ENCODE results near the gene HTR3A. TPM values are rescaled to one million over a fixed set of nuclear protein-coding genes. Genes with fewer than 3 reads are reported as not detected.

HTR3A gene
- total and polyA plus RNA-seq, 9 of the 15 experiments (the other 6 are each of a cell fraction or from before 2014, with no cell fraction given) = not detected

- TF ChIP-seq, protein P1, sequence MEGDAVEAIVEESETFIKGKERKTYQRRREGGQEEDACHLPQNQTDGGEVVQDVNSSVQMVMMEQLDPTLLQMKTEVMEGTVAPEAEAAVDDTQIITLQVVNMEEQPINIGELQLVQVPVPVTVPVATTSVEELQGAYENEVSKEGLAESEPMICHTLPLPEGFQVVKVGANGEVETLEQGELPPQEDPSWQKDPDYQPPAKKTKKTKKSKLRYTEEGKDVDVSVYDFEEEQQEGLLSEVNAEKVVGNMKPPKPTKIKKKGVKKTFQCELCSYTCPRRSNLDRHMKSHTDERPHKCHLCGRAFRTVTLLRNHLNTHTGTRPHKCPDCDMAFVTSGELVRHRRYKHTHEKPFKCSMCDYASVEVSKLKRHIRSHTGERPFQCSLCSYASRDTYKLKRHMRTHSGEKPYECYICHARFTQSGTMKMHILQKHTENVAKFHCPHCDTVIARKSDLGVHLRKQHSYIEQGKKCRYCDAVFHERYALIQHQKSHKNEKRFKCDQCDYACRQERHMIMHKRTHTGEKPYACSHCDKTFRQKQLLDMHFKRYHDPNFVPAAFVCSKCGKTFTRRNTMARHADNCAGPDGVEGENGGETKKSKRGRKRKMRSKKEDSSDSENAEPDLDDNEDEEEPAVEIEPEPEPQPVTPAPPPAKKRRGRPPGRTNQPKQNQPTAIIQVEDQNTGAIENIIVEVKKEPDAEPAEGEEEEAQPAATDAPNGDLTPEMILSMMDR (IDR thresholded peaks at IDR 0.05 in 2 of 3, conservative IDR thresholded peaks at IDR 0.05 in 1 of 3; ENCODE audit: insufficient read depth in 2 of 3, low read depth in 1 of 3, low read length in 3 of 3) = no peak
- no peak for TF ChIP-seq ILK (tag; IDR thresholded peaks at IDR 0.05; ENCODE audit: borderline replicate concordance, low read depth)
- peak; percentile 35; the same call in 1 of the 2 replicates for TF ChIP-seq TFAP4 (CRISPR knock-in tag; IDR thresholded peaks at IDR 0.05; ENCODE audit: borderline replicate concordance)
- no peak for TF ChIP-seq NBN (IDR thresholded peaks at IDR 0.05; ENCODE audit: low read depth)
- no peak for TF ChIP-seq ZNF212 (CRISPR knock-in tag; IDR thresholded peaks at IDR 0.05)
- TF ChIP-seq, protein P2, sequence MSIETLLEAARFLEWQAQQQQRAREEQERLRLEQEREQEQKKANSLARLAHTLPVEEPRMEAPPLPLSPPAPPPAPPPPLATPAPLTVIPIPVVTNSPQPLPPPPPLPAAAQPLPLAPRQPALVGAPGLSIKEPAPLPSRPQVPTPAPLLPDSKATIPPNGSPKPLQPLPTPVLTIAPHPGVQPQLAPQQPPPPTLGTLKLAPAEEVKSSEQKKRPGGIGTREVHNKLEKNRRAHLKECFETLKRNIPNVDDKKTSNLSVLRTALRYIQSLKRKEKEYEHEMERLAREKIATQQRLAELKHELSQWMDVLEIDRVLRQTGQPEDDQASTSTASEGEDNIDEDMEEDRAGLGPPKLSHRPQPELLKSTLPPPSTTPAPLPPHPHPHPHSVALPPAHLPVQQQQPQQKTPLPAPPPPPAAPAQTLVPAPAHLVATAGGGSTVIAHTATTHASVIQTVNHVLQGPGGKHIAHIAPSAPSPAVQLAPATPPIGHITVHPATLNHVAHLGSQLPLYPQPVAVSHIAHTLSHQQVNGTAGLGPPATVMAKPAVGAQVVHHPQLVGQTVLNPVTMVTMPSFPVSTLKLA (conservative IDR thresholded peaks at IDR 0.05) = no peak
- TF ChIP-seq, protein P3, sequence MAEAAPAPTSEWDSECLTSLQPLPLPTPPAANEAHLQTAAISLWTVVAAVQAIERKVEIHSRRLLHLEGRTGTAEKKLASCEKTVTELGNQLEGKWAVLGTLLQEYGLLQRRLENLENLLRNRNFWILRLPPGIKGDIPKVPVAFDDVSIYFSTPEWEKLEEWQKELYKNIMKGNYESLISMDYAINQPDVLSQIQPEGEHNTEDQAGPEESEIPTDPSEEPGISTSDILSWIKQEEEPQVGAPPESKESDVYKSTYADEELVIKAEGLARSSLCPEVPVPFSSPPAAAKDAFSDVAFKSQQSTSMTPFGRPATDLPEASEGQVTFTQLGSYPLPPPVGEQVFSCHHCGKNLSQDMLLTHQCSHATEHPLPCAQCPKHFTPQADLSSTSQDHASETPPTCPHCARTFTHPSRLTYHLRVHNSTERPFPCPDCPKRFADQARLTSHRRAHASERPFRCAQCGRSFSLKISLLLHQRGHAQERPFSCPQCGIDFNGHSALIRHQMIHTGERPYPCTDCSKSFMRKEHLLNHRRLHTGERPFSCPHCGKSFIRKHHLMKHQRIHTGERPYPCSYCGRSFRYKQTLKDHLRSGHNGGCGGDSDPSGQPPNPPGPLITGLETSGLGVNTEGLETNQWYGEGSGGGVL (CRISPR knock-in tag; IDR thresholded peaks at IDR 0.05) = no peak
- TF ChIP-seq AFF1 (IDR thresholded peaks at IDR 0.05; ENCODE audit: low read depth in 1 of 2, partially characterized antibody in 2 of 2) = peak in 1 of 2 experiments; percentile 52
- no peak for TF ChIP-seq ZBED1 (IDR thresholded peaks at IDR 0.05)
- TF ChIP-seq, protein P4, sequence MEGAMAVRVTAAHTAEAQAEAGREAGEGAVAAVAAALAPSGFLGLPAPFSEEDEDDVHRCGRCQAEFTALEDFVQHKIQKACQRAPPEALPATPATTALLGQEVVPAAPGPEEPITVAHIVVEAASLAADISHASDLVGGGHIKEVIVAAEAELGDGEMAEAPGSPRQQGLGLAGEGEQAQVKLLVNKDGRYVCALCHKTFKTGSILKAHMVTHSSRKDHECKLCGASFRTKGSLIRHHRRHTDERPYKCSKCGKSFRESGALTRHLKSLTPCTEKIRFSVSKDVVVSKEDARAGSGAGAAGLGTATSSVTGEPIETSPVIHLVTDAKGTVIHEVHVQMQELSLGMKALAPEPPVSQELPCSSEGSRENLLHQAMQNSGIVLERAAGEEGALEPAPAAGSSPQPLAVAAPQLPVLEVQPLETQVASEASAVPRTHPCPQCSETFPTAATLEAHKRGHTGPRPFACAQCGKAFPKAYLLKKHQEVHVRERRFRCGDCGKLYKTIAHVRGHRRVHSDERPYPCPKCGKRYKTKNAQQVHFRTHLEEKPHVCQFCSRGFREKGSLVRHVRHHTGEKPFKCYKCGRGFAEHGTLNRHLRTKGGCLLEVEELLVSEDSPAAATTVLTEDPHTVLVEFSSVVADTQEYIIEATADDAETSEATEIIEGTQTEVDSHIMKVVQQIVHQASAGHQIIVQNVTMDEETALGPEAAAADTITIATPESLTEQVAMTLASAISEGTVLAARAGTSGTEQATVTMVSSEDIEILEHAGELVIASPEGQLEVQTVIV (CRISPR knock-in tag; IDR thresholded peaks at IDR 0.05; ENCODE audit: borderline replicate concordance) = no peak
- TF ChIP-seq FOXJ2 (tag; IDR thresholded peaks at IDR 0.05) = no peak
- TF ChIP-seq CAMTA2 (CRISPR knock-in tag; conservative IDR thresholded peaks at IDR 0.05) = no peak
- no peak for TF ChIP-seq TAF15 (IDR thresholded peaks at IDR 0.05; ENCODE audit: low read depth, low read length)
- TF ChIP-seq IFI16 (CRISPR knock-in tag; IDR thresholded peaks at IDR 0.05) = no peak
- TF ChIP-seq ZNF584 (CRISPR knock-in tag; IDR thresholded peaks at IDR 0.05; ENCODE audit: low read depth) = no peak
These were observed 16.3 kb downstream of the HTR3A start (continued) for GRCh38 chr11:113991170-113991569.
